Osteocyte (in vitro differentiated cells): ENCODE data around the gene FBF1. TPM values are rescaled to one million over a fixed set of nuclear protein-coding genes. Genes with fewer than 3 reads are reported as not detected.
"Not testable (repeated sequence)": the region's sequence is repeated elsewhere in the genome, so short reads cannot be mapped to it uniquely, and the experiment has no call there.

Source experiments
- DNase-seq: peaks from one replicate; pipeline ENCODE4 v3.0.0; 2021; ENCODE audit warnings: mixed read lengths; ENCODE audit not compliant: unreplicated experiment; ENCODE audit errors: extremely low spot score
- H3K27ac Mint-ChIP-seq: one replicate; pipeline ENCODE4 v1.8.0; 2021; ENCODE audit warnings: mild to moderate bottlenecking, mixed read lengths; ENCODE audit not compliant: unreplicated experiment
- H3K27me3 Mint-ChIP-seq: one replicate; pipeline ENCODE4 v1.8.0; 2021; ENCODE audit warnings: mixed read lengths; ENCODE audit not compliant: unreplicated experiment
- H3K36me3 Mint-ChIP-seq: one replicate; pipeline ENCODE4 v1.8.0; 2021; ENCODE audit warnings: mixed read lengths; ENCODE audit not compliant: unreplicated experiment
- H3K4me1 Mint-ChIP-seq: one replicate; pipeline ENCODE4 v1.8.0; 2021; ENCODE audit warnings: mixed read lengths; ENCODE audit not compliant: unreplicated experiment
- H3K4me3 Mint-ChIP-seq: one replicate; pipeline ENCODE4 v1.8.0; 2021; ENCODE audit warnings: mild to moderate bottlenecking, moderate library complexity, mixed read lengths; ENCODE audit not compliant: unreplicated experiment
- H3K9me3 Mint-ChIP-seq: one replicate; pipeline ENCODE4 v1.8.0; 2021; ENCODE audit warnings: mixed read lengths; ENCODE audit not compliant: unreplicated experiment
- total RNA-seq: library from RNA; stranded (reverse); gene quantifications from 2 replicates; pipeline ENCODE4 v1.2.1, GENCODE V29; 2021
- TF ChIP-seq, protein P1 (sequence below): fragments of 200-600 bp; sonication (generic); IDR thresholded peaks from 2 replicates; pipeline ENCODE4 v1.5.0; 2021; ENCODE audit warnings: antibody characterized with exemption, mild to moderate bottlenecking, moderate library complexity

The FBF1 gene
- total RNA-seq, 1 donor from 2014 or later, result 14.8 TPM

DNA sequence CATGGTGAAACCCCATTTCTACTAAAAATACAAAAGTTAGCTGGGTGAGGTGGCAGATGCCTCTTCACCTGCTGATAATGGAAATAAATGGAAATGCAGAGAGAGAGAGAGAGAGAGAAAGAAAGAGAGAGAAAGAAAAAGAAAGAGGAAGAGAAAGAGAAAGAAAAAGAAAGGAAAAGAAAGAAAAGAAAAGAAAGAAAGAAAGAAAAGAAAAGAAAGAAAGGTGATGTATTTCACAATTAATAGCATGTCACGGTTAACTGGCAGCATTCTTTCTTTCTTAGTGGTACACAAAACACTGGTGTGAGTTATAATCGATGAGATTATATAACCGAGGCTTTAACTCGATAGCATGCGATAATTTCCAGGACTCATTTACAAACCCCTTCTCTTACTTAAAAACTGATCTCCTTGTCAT, 34.9 kb upstream of the FBF1 start:
- Mint-ChIP-seq H3K9me3 (no peaks in the 10 kb centered on the region), H3K36me3 (peaks cover 19% of the 10 kb centered on the region), H3K4me1 (peaks cover 41% of the 10 kb centered on the region), H3K4me3 (no peak overlapping the region), H3K27me3 (no peaks in the 10 kb centered on the region), H3K27ac (no peak overlapping the region)
- no peak for DNase-seq
- TF ChIP-seq, protein P1, sequence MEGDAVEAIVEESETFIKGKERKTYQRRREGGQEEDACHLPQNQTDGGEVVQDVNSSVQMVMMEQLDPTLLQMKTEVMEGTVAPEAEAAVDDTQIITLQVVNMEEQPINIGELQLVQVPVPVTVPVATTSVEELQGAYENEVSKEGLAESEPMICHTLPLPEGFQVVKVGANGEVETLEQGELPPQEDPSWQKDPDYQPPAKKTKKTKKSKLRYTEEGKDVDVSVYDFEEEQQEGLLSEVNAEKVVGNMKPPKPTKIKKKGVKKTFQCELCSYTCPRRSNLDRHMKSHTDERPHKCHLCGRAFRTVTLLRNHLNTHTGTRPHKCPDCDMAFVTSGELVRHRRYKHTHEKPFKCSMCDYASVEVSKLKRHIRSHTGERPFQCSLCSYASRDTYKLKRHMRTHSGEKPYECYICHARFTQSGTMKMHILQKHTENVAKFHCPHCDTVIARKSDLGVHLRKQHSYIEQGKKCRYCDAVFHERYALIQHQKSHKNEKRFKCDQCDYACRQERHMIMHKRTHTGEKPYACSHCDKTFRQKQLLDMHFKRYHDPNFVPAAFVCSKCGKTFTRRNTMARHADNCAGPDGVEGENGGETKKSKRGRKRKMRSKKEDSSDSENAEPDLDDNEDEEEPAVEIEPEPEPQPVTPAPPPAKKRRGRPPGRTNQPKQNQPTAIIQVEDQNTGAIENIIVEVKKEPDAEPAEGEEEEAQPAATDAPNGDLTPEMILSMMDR, result no peak

DNA sequence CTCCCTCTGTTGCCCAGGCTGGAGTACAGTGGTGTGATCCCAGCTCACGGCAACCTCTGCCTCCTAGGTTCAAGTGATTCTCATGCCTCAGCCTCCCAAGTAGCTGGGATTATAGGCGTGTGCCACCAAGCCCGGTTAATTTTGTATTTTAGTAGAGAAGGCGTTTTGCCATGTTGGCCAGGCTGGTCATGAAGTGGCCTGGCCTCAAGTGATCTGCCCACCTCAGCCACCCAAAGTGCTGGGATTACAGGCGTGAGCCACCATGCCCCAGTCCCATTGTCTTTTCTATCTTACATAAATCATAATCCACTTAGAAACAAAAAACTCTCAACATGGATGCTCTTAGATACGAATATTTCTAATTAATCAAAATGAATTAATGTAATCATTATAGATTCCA, 34.3 kb upstream of the FBF1 start:
- not testable (repeated sequence) for H3K9me3 Mint-ChIP-seq, DNase-seq, H3K27me3 Mint-ChIP-seq, H3K4me3 Mint-ChIP-seq, H3K27ac Mint-ChIP-seq
- Mint-ChIP-seq H3K36me3 (peaks cover 23% of the 10 kb centered on the region), H3K4me1 (peaks cover 38% of the 10 kb centered on the region)

DNA sequence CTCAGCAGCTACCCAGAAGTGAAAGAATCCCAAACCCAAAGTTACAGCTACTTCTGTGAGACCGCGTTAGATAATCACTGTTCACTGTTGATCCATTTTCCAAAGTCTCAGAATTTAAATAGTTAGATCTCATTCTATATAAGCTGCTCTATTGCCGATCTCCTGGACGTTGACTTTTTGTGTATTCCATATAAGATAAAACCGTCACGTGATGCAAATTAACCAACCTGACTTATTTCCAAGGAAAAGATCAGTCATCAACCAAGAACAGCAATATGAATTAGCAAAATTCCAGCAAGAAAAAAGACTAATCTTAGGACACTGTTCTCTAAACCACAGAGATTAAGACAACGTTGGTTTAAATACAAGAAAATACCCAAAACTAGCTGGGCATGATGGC, 29.8 kb upstream of the FBF1 start:
- no peaks in the 10 kb centered on the region for H3K9me3 Mint-ChIP-seq
- H3K4me1 Mint-ChIP-seq, result peaks cover 12% of the 10 kb centered on the region
- TF ChIP-seq, protein P1, result no peak
- DNase-seq, result no peak
- peaks cover 28% of the 10 kb centered on the region for H3K36me3 Mint-ChIP-seq
- no peak overlapping the region for H3K27ac Mint-ChIP-seq
- H3K4me3 Mint-ChIP-seq, result no peak overlapping the region
- no peaks in the 10 kb centered on the region for H3K27me3 Mint-ChIP-seq

DNA sequence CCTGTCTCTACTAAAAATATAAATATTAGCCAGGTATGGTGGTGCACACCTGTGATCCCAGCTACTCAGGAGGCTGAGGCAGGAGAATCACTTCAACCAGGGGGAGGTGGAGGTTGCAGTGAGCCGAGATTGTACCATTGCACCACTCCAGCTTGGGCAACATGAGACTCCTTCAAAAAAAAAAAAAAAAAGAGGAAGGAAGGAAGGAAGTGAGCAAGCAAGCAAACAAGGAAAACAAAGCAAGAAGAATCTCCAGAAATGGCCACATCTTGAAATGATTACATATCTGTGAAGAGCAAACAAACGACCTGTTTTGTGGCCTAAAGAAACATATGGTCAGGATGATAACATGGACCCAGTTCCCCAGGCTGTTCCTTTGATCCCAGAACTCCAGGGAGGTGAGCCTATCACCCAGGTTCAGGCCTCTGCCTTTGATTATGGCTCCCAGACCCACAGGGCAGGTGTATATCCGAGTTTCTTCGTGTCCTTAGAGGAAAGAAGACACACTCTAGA, 29.2 kb upstream of the FBF1 start:
- H3K27ac Mint-ChIP-seq, result peak overlapping the region; percentile 23
- no peak overlapping the region for H3K4me3 Mint-ChIP-seq
- TF ChIP-seq, protein P1, result no peak
- H3K27me3 Mint-ChIP-seq, result no peaks in the 10 kb centered on the region
- no peak for DNase-seq
- H3K36me3 Mint-ChIP-seq, result peaks cover 28% of the 10 kb centered on the region
- peaks cover 9% of the 10 kb centered on the region for H3K4me1 Mint-ChIP-seq
- no peaks in the 10 kb centered on the region for H3K9me3 Mint-ChIP-seq

DNA sequence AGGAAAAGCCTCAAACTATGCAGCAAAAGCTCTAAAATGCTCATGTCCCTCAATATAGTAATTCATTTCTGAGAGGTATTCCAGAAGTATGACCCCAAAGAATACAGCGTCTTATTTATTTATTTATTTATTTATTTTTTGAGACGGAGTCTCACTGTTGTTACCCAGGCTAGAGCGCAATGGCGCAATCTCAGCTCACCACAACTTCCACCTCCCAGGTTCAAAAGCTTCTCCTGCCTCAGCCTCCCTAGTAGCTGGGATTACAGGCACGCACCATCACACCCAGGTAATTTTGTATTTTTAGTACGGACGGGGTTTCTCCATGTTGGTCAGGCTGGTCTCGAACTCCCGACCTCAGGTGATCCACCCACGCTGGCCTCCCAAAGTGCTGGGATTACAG, 28.2 kb upstream of the FBF1 start:
- H3K4me3 Mint-ChIP-seq, DNase-seq, H3K27me3 Mint-ChIP-seq, H3K4me1 Mint-ChIP-seq, H3K27ac Mint-ChIP-seq, H3K9me3 Mint-ChIP-seq: not testable (repeated sequence)
- peaks cover 31% of the 10 kb centered on the region for H3K36me3 Mint-ChIP-seq

DNA sequence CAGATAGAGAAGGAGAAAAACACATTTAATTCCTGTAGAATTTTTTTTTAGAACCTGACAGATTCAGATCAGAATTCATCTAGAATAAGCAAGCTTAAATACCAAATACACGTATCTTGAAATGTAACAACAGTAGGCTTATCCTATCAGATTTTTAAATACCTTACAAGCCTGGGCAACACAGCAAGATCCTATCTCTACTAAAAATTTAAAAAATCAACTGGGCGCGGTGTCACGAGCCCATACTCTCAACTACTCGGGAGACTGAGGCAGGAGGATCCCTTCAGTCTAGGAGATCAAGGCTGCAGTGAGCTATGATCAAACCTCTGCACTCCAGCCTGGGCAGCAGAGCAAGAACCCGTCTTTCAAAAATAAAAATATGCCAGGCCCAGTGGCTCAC, 24.6 kb upstream of the FBF1 start:
- Mint-ChIP-seq H3K36me3 (peaks cover 14% of the 10 kb centered on the region), H3K27me3 (no peaks in the 10 kb centered on the region), H3K27ac (no peak overlapping the region), H3K4me3 (no peak overlapping the region), H3K9me3 (no peaks in the 10 kb centered on the region), H3K4me1 (peaks cover 7% of the 10 kb centered on the region)
- TF ChIP-seq, protein P1, result no peak
- no peak for DNase-seq
